ENCODE measurements around the gene NOL9. TPM values are rescaled to one million over a fixed set of nuclear protein-coding genes. Genes with fewer than 3 reads are reported as not detected.

The NOL9 gene
- total and polyA plus RNA-seq, 2 of the 13 experiments (the other 11 are each of a cell fraction or from before 2014, with no cell fraction given): 18.0 to 24.7 TPM

DNA sequence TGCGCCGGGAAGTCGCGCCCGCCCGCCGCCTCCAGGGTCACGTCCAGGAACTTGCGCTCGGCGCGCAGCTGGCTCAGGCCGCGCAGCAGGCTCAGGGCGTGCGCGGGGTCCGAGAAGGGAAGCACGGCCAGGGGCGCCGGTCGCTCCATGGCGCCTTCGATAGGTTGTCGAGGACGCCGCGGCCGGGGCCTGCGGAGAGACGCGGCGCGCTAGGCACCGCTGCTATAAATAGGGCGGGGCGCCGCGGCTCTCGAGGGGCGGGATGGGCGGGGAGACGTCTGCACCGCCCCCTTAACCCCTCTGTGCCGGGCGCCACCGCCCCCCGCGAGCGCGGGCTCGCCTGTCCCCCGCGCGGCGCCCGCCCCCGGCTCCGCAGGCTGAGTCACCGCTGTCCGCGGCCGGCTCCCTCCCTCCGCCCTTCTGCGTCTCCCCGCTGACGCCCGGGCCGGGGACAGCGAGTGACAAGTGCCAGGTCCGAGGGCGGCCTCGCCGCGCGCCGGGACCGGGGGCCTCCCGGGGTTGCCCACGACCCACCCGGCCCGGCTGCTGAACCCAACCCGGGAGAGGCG lies 48.4 kb upstream of the NOL9 start, which contains the start of gene KLHL21 (continued):
- TF ChIP-seq ZNF503 (CRISPR knock-in tag; IDR thresholded peaks at IDR 0.05) (0 out of 2 replicates have a peak, but pooled peaks have one; percentile 45), POLR2AphosphoS5 (IDR thresholded peaks at IDR 0.05; ENCODE audit: low read depth, low read length) (peak; percentile 90), ZMYM4 (CRISPR knock-in tag; IDR thresholded peaks at IDR 0.05) (peak; percentile 36; the same call in 1 of the 2 replicates), SCMH1 (CRISPR knock-in tag; IDR thresholded peaks at IDR 0.05; ENCODE audit: borderline replicate concordance) (no peak), BHLHE40 (IDR thresholded peaks at IDR 0.05; ENCODE audit: low read length) (no peak), ZFX (CRISPR knock-in tag; IDR thresholded peaks at IDR 0.05; ENCODE audit: low read depth) (peak; percentile 74), ISX (CRISPR knock-in tag; conservative IDR thresholded peaks at IDR 0.05) (no peak), ZKSCAN8 (CRISPR knock-in tag; IDR thresholded peaks at IDR 0.05; ENCODE audit: borderline replicate concordance) (no peak), ZNF816 (CRISPR knock-in tag; IDR thresholded peaks at IDR 0.05; ENCODE audit: borderline replicate concordance) (0 out of 2 replicates have a peak, but pooled peaks have one; percentile 44), GTF2F1 (IDR thresholded peaks at IDR 0.05; ENCODE audit: low read length) (peak; percentile 81; the same call in 1 of the 2 replicates), SNAPC4 (CRISPR knock-in tag; IDR thresholded peaks at IDR 0.05) (no peak), ARNTL (CRISPR knock-in tag; IDR thresholded peaks at IDR 0.05) (peak; percentile 36; the same call in 1 of the 2 replicates), FOXA3 (CRISPR knock-in tag; IDR thresholded peaks at IDR 0.05) (no peak), ZNF652 (CRISPR knock-in tag; IDR thresholded peaks at IDR 0.05; ENCODE audit: borderline replicate concordance, low read depth) (peak; percentile 81), ZNF737 (CRISPR knock-in tag; IDR thresholded peaks at IDR 0.05; ENCODE audit: borderline replicate concordance) (no peak), ZFYVE20 (CRISPR knock-in tag; IDR thresholded peaks at IDR 0.05; ENCODE audit: borderline replicate concordance, low read depth) (no peak), SALL2 (CRISPR knock-in tag; IDR thresholded peaks at IDR 0.05) (no peak), RBM39 (IDR thresholded peaks at IDR 0.05; ENCODE audit: low read depth, low read length, poor library complexity, severe bottlenecking) (peak; percentile 30)
- TF ChIP-seq, protein P1, sequence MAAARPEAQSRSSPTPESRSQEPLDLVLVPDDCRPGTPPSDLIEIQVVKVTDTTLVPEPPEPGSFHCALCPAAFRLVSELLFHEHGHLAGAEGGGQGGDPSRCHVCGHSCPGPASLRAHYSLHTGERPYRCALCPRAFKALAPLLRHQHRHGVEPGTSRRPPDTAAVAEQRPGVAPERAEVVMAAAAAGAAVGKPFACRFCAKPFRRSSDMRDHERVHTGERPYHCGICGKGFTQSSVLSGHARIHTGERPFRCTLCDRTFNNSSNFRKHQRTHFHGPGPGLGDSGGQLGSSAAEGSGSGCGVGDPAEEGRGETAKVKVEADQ (CRISPR knock-in tag; IDR thresholded peaks at IDR 0.05; ENCODE audit: borderline replicate concordance): no peak; the same call in 1 of the 2 replicates
- TF ChIP-seq, protein P2, sequence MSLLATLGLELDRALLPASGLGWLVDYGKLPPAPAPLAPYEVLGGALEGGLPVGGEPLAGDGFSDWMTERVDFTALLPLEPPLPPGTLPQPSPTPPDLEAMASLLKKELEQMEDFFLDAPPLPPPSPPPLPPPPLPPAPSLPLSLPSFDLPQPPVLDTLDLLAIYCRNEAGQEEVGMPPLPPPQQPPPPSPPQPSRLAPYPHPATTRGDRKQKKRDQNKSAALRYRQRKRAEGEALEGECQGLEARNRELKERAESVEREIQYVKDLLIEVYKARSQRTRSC (CRISPR knock-in tag; IDR thresholded peaks at IDR 0.05; ENCODE audit: low read depth): no peak
